Mucosa of gallbladder (tissue), 1 donor: ENCODE measurements around the gene KLRF2. TPM values are rescaled to one million over a fixed set of nuclear protein-coding genes. Genes with fewer than 3 reads are reported as not detected.
"Not testable (repeated sequence)": the region's sequence is repeated elsewhere in the genome, so short reads cannot be mapped to it uniquely, and the experiment has no call there.

Experiments
- DNase-seq: peaks from one replicate; pipeline ENCODE4 v3.0.0-alpha.2; 2020; ENCODE audit warnings: low spot score
- total RNA-seq: library from RNA; stranded (reverse); gene quantifications from one replicate; pipeline ENCODE4 v1.2.1, GENCODE V29; 2021
- donor health status: DM: no; HTN: no; CAD: no.

Gene KLRF2
- not detected for total RNA-seq

GRCh38 chr12:9881246-9881645 is at the start of gene KLRF2:
KLRF2 (plus strand) TSS chr12:9881489; CDS start chr12:9881596, 107 bp downstream.
- DNase-seq, result no peak

GRCh38 chr12:9831720-9832119 is 49.6 kb upstream of the KLRF2 start:
- no peak for DNase-seq

- DNase-seq, result no peak
These were observed 37.9 kb upstream of the KLRF2 start for GRCh38 chr12:9843407-9843806.

GRCh38 chr12:9848899-9849298 is 32.4 kb upstream of the KLRF2 start:
- no peak for DNase-seq

- no peak for DNase-seq
These were observed 30.2 kb upstream of the KLRF2 start for GRCh38 chr12:9851050-9851449.

- DNase-seq, result no peak
These were observed 29.4 kb upstream of the KLRF2 start for GRCh38 chr12:9851927-9852326.

- DNase-seq, result no peak
These were observed 25.1 kb upstream of the KLRF2 start for GRCh38 chr12:9856151-9856550.

GRCh38 chr12:9856894-9857293 is 24.4 kb upstream of the KLRF2 start:
- DNase-seq, result no peak

GRCh38 chr12:9858135-9858534 is 23.2 kb upstream of the KLRF2 start:
- DNase-seq, result no peak

- no peak for DNase-seq
These were observed 16.2 kb upstream of the KLRF2 start for GRCh38 chr12:9864913-9865675.

- no peak for DNase-seq
These were observed 14.4 kb upstream of the KLRF2 start for GRCh38 chr12:9866860-9867269.

- no peak for DNase-seq
These were observed 13.8 kb upstream of the KLRF2 start for GRCh38 chr12:9867531-9867930.

GRCh38 chr12:9868311-9868801 is 12.9 kb upstream of the KLRF2 start:
- DNase-seq, result no peak

- no peak for DNase-seq
These were observed 12.4 kb upstream of the KLRF2 start for GRCh38 chr12:9868951-9869306.

GRCh38 chr12:9869307-9870161 is 11.8 kb upstream of the KLRF2 start, which contains the start of gene CLEC2B:
CLEC2B (minus strand) TSS chr12:9869354.
- DNase-seq, result no peak

GRCh38 chr12:9870286-9870866 is 10.9 kb upstream of the KLRF2 start:
- no peak for DNase-seq

- no peak for DNase-seq
These were observed 9.1 kb upstream of the KLRF2 start for GRCh38 chr12:9872162-9872561.

- no peak for DNase-seq
These were observed 8.5 kb upstream of the KLRF2 start for GRCh38 chr12:9872742-9873141.

- DNase-seq, result not testable (repeated sequence)
These were observed 5.2 kb upstream of the KLRF2 start for GRCh38 chr12:9876120-9876519.

GRCh38 chr12:9880532-9881078 is 684 bp upstream of the KLRF2 start:
- DNase-seq, result no peak

GRCh38 chr12:9881988-9882387 is 699 bp downstream of the KLRF2 start:
- no peak for DNase-seq

- DNase-seq, result no peak
These were observed 1.9 kb downstream of the KLRF2 start for GRCh38 chr12:9883175-9883574.
